ENCODE results near the gene C1orf52. TPM values are rescaled to one million over a fixed set of nuclear protein-coding genes. Genes with fewer than 3 reads are reported as not detected.

Gene C1orf52
- total RNA-seq, 1 experiment from 2014 or later, result 38.9 TPM

DNA sequence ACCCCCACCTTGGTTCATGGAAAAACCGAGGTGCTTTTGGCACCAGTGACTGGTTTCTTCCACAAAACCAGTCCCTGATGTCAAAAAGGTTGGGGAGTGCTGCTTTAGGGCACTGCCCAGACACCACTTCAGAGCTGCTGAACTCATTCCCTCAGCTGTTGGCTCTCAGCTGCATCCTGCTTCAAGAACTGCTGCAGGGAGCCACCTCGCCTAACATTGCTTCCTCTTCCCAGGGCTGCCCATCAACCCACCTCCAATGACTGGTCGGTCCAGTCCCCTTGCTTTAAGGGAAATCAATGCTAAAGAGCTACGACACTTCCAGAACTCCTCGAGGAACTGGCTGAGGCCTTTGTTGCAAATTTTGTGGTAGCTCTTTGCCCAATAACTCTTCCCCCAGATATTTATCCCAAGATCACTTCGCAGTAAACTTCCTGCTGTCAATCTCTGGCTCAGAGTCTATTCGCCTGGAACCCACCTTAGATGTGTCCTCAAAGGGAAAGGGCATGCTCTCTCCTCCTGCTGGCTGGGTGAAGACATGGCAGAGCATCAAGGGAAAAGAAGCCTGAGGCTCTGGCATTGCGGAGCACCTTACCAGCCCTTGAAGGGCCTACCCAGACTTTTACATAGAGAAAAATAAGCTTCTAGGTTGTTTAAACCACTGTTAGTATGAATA is 29.0 kb downstream of the C1orf52 start:
- no peak overlapping the region for H3K4me3 ChIP-seq (ENCODE audit: insufficient read depth, low read depth, low read length)
- DNase-seq, result no peak
- H3K36me3 ChIP-seq (replicated peaks; ENCODE audit: control insufficient read depth, insufficient read depth, low read length), result no peaks in the 10 kb centered on the region
- H3K27me3 ChIP-seq (ENCODE audit: control insufficient read depth, insufficient read depth, low read length), result no peaks in the 10 kb centered on the region

DNA sequence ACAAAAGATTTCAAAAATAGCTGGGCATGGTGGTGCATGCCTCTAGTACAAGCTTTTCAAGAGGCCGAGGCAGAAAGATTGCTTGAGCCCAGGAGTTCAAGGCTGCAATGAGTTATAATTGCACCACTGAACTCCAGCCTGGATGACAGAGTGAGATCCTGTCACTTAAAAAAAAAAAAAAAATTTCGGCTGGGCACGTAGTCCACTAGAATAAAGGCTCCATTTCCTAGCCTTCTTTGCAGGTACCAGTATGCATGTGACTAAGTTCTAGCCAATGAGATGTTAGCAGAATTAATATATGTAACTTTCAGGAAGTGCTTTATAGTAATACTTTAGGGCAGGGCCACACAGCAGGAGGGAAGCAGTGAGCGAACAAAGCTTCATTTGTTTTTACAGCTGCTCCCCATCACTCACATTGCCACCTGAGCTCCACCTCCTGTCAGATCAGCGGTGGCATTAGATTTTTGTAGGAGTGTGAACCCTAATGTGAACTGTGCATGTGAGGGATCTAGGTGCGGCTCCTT is 29.8 kb downstream of the C1orf52 start:
- no peaks in the 10 kb centered on the region for H3K27me3 ChIP-seq (ENCODE audit: control insufficient read depth, insufficient read depth, low read length)
- no peaks in the 10 kb centered on the region for H3K36me3 ChIP-seq (replicated peaks; ENCODE audit: control insufficient read depth, insufficient read depth, low read length)
- DNase-seq, result no peak
- H3K4me3 ChIP-seq (ENCODE audit: insufficient read depth, low read depth, low read length), result no peak overlapping the region

DNA sequence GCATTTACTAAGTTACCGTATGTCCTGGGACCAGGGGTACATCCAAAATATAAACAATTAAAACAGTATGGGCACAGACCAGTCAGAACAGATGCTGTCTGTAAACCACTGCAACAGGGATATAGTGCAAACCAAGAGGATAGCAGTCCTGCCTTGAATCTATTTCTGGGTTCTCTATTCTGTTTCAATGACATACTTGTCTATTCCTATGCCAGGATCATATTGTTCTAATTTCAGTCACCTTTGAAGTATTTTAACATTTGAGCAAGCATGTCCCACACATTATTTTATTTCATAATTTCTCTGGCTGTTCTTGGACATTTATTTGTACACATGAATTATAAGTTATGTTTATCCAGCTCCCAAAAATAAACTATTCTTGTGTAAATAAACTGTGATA is 30.5 kb downstream of the C1orf52 start:
- Histone ChIP-seq H3K4me3 (ENCODE audit: insufficient read depth, low read depth, low read length) (no peak overlapping the region), H3K36me3 (replicated peaks; ENCODE audit: control insufficient read depth, insufficient read depth, low read length) (no peaks in the 10 kb centered on the region), H3K27me3 (ENCODE audit: control insufficient read depth, insufficient read depth, low read length) (no peaks in the 10 kb centered on the region)
- DNase-seq, result no peak

DNA sequence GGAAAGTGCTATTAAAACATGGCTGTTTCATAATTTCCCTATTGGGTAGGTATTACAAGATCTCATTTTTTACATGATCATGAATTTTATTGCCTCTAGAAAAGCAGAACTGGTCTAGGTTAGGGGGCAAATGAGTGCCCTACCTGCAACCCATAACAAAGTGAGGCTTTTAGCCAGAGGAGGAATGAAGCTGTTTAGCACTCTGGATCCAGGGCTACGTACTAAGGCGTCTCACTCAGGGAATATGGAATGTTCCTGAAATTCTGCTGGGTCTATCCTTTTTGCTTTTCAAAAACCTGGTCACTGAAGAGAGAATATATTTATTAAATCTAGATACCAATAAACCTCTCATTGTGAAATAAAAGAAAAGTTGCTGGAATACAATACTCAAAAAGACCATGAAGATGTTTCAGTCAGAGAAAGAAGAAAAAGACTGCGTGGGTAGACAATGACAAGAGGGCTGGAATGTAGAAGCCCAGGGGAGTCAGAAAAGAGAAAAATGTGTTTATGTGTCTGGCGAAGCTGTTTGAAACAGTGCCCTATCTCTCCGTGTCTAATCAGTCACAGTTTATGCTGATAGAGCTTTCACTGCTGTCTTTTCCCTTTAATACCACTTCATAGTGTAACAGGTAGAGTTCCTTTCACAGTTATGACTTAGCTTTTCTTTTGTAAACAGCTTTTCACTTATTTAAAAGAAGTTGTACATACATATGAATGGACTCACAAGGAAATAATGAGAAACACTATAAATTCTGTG is 33.7 kb downstream of the C1orf52 start:
- H3K36me3 ChIP-seq (replicated peaks; ENCODE audit: control insufficient read depth, insufficient read depth, low read length), result no peaks in the 10 kb centered on the region
- H3K4me3 ChIP-seq (ENCODE audit: insufficient read depth, low read depth, low read length), result no peak overlapping the region
- H3K27me3 ChIP-seq (ENCODE audit: control insufficient read depth, insufficient read depth, low read length), result no peaks in the 10 kb centered on the region; the same call in 1 of the 2 replicates
- DNase-seq, result no peak

DNA sequence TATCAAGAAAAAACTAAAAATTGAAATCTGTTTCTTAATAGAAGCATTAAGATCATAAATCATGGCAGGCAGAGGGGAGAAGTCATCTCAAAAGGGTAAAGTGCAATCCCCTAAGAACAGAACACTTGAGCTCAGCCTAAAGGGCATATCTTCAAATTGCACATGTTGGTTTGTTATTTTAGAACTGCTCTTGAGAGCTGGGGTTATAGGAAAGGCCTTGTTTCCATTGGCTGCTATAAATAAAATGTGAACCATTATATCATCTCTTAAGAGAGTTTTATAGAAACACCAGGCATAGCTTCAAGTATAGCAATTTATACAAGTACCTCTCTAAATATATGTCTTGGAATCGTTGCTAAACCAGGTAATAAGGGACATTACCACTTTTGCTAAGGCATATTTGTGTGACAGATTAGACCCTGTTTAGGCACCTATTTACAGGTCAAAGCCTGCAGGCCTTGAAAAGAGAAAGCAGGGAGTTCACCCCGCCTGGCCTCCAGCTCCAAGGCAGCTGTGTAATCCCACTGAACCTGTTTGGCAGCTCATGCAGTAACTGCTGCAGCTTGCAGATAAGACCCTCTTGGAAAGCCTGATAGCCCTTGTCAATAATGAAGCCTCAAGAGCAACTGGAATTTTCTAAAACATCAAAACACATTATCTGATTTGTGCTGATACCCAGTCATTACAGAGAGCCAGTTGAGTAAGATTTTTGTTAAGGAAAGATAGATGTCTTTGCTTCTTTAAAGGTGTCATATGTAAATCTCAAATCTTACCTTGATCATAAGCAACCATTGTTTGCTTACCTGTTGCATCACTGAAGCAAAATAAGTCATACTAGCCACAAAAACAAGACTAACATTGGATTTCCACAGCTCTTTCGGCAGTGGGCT is 34.5 kb downstream of the C1orf52 start:
- H3K36me3 ChIP-seq (replicated peaks; ENCODE audit: control insufficient read depth, insufficient read depth, low read length), result no peaks in the 10 kb centered on the region
- DNase-seq, result peak; percentile 44
- H3K27me3 ChIP-seq (ENCODE audit: control insufficient read depth, insufficient read depth, low read length), result no peaks in the 10 kb centered on the region; the same call in 1 of the 2 replicates
- no peak overlapping the region for H3K4me3 ChIP-seq (ENCODE audit: insufficient read depth, low read depth, low read length)

DNA sequence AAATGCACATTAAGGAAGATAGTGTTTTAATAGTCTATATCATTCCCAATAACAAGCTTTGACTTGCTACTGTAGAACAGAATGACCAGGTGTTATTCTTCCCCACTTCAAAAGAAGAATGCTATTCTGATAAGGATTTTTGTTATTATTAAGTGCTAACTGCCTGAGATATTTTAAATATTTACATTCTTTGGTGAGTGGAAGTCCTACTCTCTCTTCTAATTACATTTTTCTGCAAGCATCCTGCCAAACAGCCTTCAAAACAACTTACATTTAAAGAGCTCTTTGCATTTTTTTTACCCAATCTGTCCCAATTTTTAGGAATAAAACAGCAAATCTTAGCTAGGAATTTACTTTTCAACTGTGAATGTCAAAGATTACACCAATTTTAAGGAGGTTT is 35.2 kb downstream of the C1orf52 start:
- H3K36me3 ChIP-seq (replicated peaks; ENCODE audit: control insufficient read depth, insufficient read depth, low read length), result no peaks in the 10 kb centered on the region
- no peak overlapping the region for H3K4me3 ChIP-seq (ENCODE audit: insufficient read depth, low read depth, low read length)
- DNase-seq, result no peak
- no peaks in the 10 kb centered on the region; the same call in 1 of the 2 replicates for H3K27me3 ChIP-seq (ENCODE audit: control insufficient read depth, insufficient read depth, low read length)

DNA sequence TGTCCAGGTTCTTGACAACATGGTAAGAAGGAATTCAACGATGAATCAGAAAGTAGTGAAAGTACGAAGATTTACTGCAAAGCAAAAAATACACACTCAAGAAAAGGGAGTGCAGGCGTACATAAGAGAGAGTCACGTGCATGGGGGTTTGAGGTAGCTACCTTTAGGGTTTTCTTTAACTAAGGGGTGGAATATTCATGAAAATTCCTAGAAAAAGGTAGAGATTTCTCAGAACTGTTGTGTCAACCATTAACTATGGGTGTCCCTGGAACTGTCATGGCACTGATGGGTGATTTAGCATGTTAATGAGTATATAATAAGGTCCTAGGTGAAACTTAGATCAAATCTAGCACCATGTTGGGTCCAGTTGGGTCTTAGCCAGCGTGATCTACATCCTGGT is 36.1 kb downstream of the C1orf52 start:
- H3K36me3 ChIP-seq (replicated peaks; ENCODE audit: control insufficient read depth, insufficient read depth, low read length), result no peaks in the 10 kb centered on the region

DNA sequence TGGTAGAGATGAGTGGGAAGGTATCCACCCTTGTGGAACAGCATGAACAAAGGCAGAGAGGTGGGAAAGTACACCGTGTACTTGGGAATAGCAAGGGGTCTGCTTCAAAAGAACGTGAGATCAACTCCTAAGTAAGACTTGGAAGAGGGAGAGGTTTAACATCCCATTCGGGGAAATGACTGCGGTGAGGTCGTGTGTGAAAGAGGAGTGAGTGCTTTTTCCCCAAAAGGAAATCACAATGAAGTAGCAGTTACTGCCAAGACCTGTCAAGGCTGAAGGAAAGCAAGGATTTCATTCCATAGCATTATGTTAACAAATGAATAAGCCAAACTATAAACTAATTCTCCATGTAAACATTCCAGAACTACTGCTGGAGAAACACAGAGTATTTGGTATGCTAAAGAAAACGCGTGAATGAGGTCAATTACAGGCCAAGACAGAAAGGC is 38.7 kb downstream of the C1orf52 start:
- DNase-seq, result no peak
- no peaks in the 10 kb centered on the region for H3K36me3 ChIP-seq (replicated peaks; ENCODE audit: control insufficient read depth, insufficient read depth, low read length)
- H3K4me3 ChIP-seq (ENCODE audit: insufficient read depth, low read depth, low read length), result no peak overlapping the region
- H3K27me3 ChIP-seq (ENCODE audit: control insufficient read depth, insufficient read depth, low read length), result no peaks in the 10 kb centered on the region; the same call in 1 of the 2 replicates

More for the DNA sequence above, 36.1 kb downstream of the C1orf52 start:
- DNase-seq, result no peak
- Histone ChIP-seq H3K4me3 (ENCODE audit: insufficient read depth, low read depth, low read length) (no peak overlapping the region), H3K27me3 (ENCODE audit: control insufficient read depth, insufficient read depth, low read length) (no peaks in the 10 kb centered on the region; the same call in 1 of the 2 replicates)

DNA sequence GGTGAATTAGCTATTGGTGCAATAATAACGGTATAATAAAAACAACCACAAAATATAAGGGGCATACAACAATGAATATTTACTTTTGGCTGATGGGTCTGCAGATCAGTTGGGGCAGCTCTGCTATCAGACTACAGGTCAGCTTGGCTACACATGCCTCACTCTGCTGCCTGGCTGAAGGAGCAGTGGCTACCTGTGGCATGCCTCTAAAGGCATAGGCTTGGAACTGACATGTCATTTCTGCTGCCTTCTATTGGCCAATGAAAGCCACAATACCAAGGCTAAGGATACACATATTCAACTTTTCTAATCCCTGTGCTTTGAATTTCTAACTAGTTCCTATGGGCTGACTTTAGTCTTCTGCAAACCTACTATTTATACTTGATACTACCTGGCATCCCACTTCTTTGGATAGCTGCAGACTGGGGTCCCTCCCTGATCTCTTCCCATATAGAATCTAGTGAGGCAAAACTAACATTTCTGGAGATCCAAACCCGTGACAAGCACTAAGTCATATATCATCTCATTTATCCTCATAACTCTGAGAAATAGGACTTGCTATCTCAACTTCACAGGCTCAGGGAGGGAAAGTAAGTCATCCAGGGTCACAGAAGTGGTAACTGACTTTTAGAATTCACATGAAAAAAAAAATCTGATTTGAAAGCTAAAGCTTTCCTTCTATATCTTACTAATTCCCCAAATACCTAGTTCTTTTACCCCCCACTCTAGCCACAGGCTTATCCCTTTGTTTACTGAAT is 39.4 kb downstream of the C1orf52 start:
- DNase-seq, result no peak
- Histone ChIP-seq H3K36me3 (replicated peaks; ENCODE audit: control insufficient read depth, insufficient read depth, low read length) (no peaks in the 10 kb centered on the region), H3K4me3 (ENCODE audit: insufficient read depth, low read depth, low read length) (no peak overlapping the region), H3K27me3 (ENCODE audit: control insufficient read depth, insufficient read depth, low read length) (no peaks in the 10 kb centered on the region; the same call in 1 of the 2 replicates)

DNA sequence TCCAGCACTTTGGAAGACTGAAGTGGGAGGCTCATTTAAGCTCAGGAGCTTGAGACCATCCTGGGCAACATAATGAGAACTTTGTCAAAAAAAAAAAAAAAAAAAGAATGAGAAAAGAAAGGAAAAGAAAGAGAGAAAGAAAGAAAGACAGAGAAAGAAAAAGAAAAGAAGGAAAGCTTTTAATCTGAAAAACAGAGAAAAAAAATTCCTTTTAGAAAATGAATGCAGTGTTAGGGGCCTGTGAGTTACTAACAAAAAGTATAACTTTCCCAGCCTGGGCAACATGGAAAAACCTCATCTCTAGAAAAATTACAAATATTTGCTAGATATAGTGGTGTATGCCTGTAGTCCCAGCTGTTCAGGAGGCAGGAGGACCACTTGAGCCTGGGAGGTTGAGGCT is 42.8 kb downstream of the C1orf52 start:
- no peaks in the 10 kb centered on the region for H3K36me3 ChIP-seq (replicated peaks; ENCODE audit: control insufficient read depth, insufficient read depth, low read length)
- no peaks in the 10 kb centered on the region; the same call in 1 of the 2 replicates for H3K27me3 ChIP-seq (ENCODE audit: control insufficient read depth, insufficient read depth, low read length)
- no peak overlapping the region for H3K4me3 ChIP-seq (ENCODE audit: insufficient read depth, low read depth, low read length)
- DNase-seq, result no peak

DNA sequence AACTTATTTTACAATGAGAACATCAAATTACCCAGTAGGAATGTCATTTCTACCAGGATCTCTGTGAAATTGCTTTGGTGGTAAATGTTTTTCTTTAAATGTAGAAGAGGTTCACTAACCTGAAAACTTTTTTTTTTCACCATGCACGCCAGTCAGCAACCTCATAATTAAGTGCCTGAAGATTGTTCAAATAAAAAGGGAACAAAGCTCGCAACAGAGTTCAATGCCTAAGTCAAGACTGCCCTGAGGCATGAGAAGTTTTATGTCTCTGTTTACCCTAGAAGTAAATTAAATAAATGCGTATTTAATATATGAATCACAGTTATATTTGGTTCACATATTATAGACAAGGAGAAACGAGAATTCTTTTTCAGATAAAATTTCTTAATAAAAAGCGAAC is 44.8 kb downstream of the C1orf52 start:
- no peak for DNase-seq
- Histone ChIP-seq H3K27me3 (ENCODE audit: control insufficient read depth, insufficient read depth, low read length) (no peaks in the 10 kb centered on the region), H3K4me3 (ENCODE audit: insufficient read depth, low read depth, low read length) (no peak overlapping the region), H3K36me3 (replicated peaks; ENCODE audit: control insufficient read depth, insufficient read depth, low read length) (no peaks in the 10 kb centered on the region)

DNA sequence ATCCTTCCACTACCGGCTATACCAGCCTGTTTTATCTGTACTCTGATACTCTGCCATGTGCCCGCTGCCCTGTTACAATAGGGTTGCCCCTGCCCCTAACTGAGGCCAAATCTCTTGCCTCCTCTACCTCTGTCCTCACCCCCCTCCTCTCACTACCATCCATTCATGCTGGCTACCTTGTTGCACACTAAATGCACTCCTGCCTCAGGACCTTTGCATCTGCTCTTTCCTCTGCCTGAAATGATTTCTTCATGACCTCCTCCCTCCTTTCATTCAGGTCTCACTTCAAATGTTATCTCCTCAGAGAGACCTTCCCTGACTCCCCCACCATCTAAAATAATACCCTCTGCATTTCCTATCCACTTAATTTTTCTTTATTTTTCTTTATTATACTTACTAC is 51.0 kb downstream of the C1orf52 start:
- no peaks in the 10 kb centered on the region for H3K27me3 ChIP-seq (ENCODE audit: control insufficient read depth, insufficient read depth, low read length)

DNA sequence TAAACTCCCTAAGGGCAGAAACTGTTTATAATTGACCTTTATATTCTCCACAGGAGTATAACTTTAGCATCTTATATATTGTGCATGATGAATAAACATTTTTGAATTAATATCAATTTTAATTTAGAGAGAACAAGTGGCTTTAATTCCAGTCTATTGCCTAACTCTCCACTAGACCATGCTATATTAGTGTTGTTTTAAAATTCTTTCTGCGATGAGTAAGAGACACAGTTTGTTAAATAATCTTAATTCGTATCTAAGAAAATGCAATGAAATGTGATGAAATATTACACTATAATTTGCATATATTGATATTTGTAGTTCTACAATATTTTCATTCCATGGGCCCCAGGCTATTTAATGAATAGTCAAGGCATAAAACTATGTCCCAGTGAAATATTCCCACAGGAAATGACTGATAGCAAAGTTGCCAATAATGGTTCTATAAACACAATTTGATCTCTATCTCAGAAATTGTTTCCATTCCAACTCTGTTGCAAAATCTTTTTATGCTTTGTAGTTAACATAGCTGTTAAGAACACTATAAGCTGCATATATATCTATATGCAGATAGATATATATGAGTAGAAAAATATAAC is 55.8 kb downstream of the C1orf52 start:
- H3K27me3 ChIP-seq (ENCODE audit: control insufficient read depth, insufficient read depth, low read length), result no peaks in the 10 kb centered on the region
- no peak overlapping the region for H3K4me3 ChIP-seq (ENCODE audit: insufficient read depth, low read depth, low read length)
- no peaks in the 10 kb centered on the region for H3K36me3 ChIP-seq (replicated peaks; ENCODE audit: control insufficient read depth, insufficient read depth, low read length)
- DNase-seq, result no peak

More for the DNA sequence above, 51.0 kb downstream of the C1orf52 start:
- Histone ChIP-seq H3K36me3 (replicated peaks; ENCODE audit: control insufficient read depth, insufficient read depth, low read length) (no peaks in the 10 kb centered on the region), H3K4me3 (ENCODE audit: insufficient read depth, low read depth, low read length) (no peak overlapping the region)
- DNase-seq, result no peak
